HG02610 (cell line): Measurements from ENCODE around the gene FAM163B.

Source experiments
- ATAC-seq: cut with Tn5 transposase; IDR thresholded peaks from one replicate; pipeline ENCODE4 v1.9.1; 2021; ENCODE audit warnings: mild to moderate bottlenecking, moderate library complexity; ENCODE audit not compliant: unreplicated experiment

FAM163B gene

GRCh38 chr9:133609311-133610098 is at the start of gene FAM163B:
TSS of gene FAM163B (minus strand) at chr9:133609389. CDS start at chr9:133580223, 29,166 bp downstream.
- no peak for ATAC-seq

GRCh38 chr9:133657120-133657661 is 48.0 kb upstream of the FAM163B start:
- ATAC-seq = no peak

GRCh38 chr9:133656211-133657119 is 47.3 kb upstream of the FAM163B start:
- ATAC-seq = no peak

- no peak for ATAC-seq
Measured at GRCh38 chr9:133655701-133656100, 46.5 kb upstream of the FAM163B start.

GRCh38 chr9:133654736-133655657 is 45.8 kb upstream of the FAM163B start:
- ATAC-seq = no peak

- no peak for ATAC-seq
Measured at GRCh38 chr9:133653638-133654037, 44.4 kb upstream of the FAM163B start.

GRCh38 chr9:133650026-133650425 is 40.8 kb upstream of the FAM163B start:
- no peak for ATAC-seq

- ATAC-seq = no peak
Measured at GRCh38 chr9:133649194-133649593, 40.0 kb upstream of the FAM163B start.

- ATAC-seq = no peak
Measured at GRCh38 chr9:133647765-133648469, 38.7 kb upstream of the FAM163B start.

- no peak for ATAC-seq
Measured at GRCh38 chr9:133647148-133647547, 38.0 kb upstream of the FAM163B start.

GRCh38 chr9:133645021-133645765 is 36.0 kb upstream of the FAM163B start:
- no peak for ATAC-seq

GRCh38 chr9:133643978-133644760 is 35.0 kb upstream of the FAM163B start:
- no peak for ATAC-seq

GRCh38 chr9:133643362-133643755 is 34.2 kb upstream of the FAM163B start:
- ATAC-seq = no peak

- no peak for ATAC-seq
Measured at GRCh38 chr9:133642708-133643361, 33.6 kb upstream of the FAM163B start.

GRCh38 chr9:133641861-133642595 is 32.8 kb upstream of the FAM163B start:
- no peak for ATAC-seq

- no peak for ATAC-seq
Measured at GRCh38 chr9:133641396-133641655, 32.1 kb upstream of the FAM163B start.

- no peak for ATAC-seq
Measured at GRCh38 chr9:133640580-133641395, 31.6 kb upstream of the FAM163B start.
